Panc1 (cell line): ENCODE measurements around the gene OBI1. TPM values are rescaled to one million over a fixed set of nuclear protein-coding genes. Genes with fewer than 3 reads are reported as not detected.

Experiments used
- ATAC-seq: fragments of 200-7000 bp; cut with Tn5 transposase; 2 replicates; pipeline ENCODE4 v1.9.1; 2020; ENCODE audit warnings: mild to moderate bottlenecking, moderate library complexity
- BruUV-seq: library from RNA; stranded (reverse); fragments of 400-500 nt; replicated peaks from 2 replicates; lab custom pipeline; 2021; lab: Mats Ljungman, UMichigan
- CTCF ChIA-PET: fragments of 300-600 bp; sonication (Branson Sonifier 250); formaldehyde crosslinking; loops from one replicate; lab custom pipeline; 2022; ENCODE audit warnings: antibody characterized with exemption; lab: Charles Lee
- POLR2A ChIA-PET: fragments of 300-600 bp; sonication (Branson Sonifier 250); formaldehyde crosslinking; loops from one replicate; lab custom pipeline; 2022; ENCODE audit warnings: antibody characterized with exemption; lab: Charles Lee
- DNase-seq: peaks from one replicate; pipeline ENCODE4 v3.0.0-alpha.2; 2010; ENCODE audit warnings: low read depth, low spot score
- H3K27ac ChIP-seq: 2 replicates; pipeline ENCODE4 v1.5.1; 2011; ENCODE audit warnings: mild to moderate bottlenecking, low read length, inconsistent platforms
- H3K27me3 ChIP-seq: fragments of 200-500 bp; sonication (Bioruptor generic); 2 replicates; pipeline ENCODE4 v1.6.0; 2014; ENCODE audit warnings: low read length, inconsistent platforms; ENCODE audit not compliant: control insufficient read depth, insufficient read depth
- H3K36me3 ChIP-seq: fragments of 200-500 bp; sonication (Bioruptor generic); 2 replicates; pipeline ENCODE4 v1.5.1; 2014; ENCODE audit warnings: inconsistent platforms, mild to moderate bottlenecking, low read length, moderate library complexity; ENCODE audit not compliant: control insufficient read depth, insufficient read depth
- H3K4me1 ChIP-seq: 2 replicates; pipeline ENCODE4 v1.5.1; 2011; ENCODE audit warnings: inconsistent platforms, mild to moderate bottlenecking, low read length, moderate library complexity; ENCODE audit not compliant: control insufficient read depth, insufficient read depth
- H3K4me3 ChIP-seq, 2 experiments: 2 replicates each; pipeline ENCODE4 v1.5.1; 2011 to 2012; ENCODE audit warnings: low read depth in 2 of 2, low read length in 2 of 2, mild to moderate bottlenecking in 2 of 2, inconsistent platforms in 1 of 2, moderate library complexity in 1 of 2
- H3K9me3 ChIP-seq: fragments of 200-500 bp; sonication (Bioruptor generic); 2 replicates; pipeline ENCODE4 v1.5.1; 2014; ENCODE audit warnings: low read depth, mild to moderate bottlenecking, inconsistent platforms, low read length, moderate library complexity; ENCODE audit not compliant: control insufficient read depth, insufficient read depth
- POLR2AphosphoS5 ChIP-seq: IDR thresholded peaks from 2 replicates; pipeline ENCODE4 v1.6.1; 2012; ENCODE audit warnings: mild to moderate bottlenecking, low read depth, low read length, moderate library complexity
- SIN3A ChIP-seq: IDR thresholded peaks from 2 replicates; pipeline ENCODE4 v1.6.1; 2012; ENCODE audit warnings: low read depth, mild to moderate bottlenecking, low read length, moderate library complexity, borderline replicate concordance; ENCODE audit not compliant: insufficient read depth
- TCF7L2 ChIP-seq: IDR thresholded peaks from 2 replicates; pipeline ENCODE4 v1.6.1; 2011; ENCODE audit warnings: mild to moderate bottlenecking, low read depth, low read length, inconsistent platforms
- in situ Hi-C: cut with HindIII; loops from 2 replicates; pipeline ENCODE4 v1.10.0; 2016; ENCODE audit warnings: low sequenced_read_pairs, low pct_unique_long_range_greater_than_20kb
- intact Hi-C: fragments of 100-400 bp; cut with micrococcal nuclease; formaldehyde crosslinking; loops from one replicate; pipeline ENCODE4 v1.10.0; 2022; ENCODE audit not compliant: unreplicated experiment
- total RNA-seq: library from RNA; stranded (reverse); gene quantifications from one replicate; pipeline ENCODE4 v1.2.1, GENCODE V29; 2021; ENCODE audit not compliant: unreplicated experiment
- TF ChIP-seq, protein P1 (sequence below): fragments of 450-650 bp; IDR thresholded peaks from 2 replicates; pipeline ENCODE4 v1.5.1; 2017; ENCODE audit warnings: mild to moderate bottlenecking
- TF ChIP-seq, protein P2 (sequence below), 2 experiments: IDR thresholded peaks; 2 replicates each; pipeline ENCODE4 v1.6.1; 2011 to 2012; ENCODE audit warnings: low read depth in 2 of 2, control low read depth in 1 of 2, low read length in 1 of 2, mild to moderate bottlenecking in 1 of 2, moderate library complexity in 1 of 2; ENCODE audit not compliant: insufficient read depth in 1 of 2

OBI1 gene
- total RNA-seq, 1 experiment from 2014 or later = 9.1 TPM

DNA sequence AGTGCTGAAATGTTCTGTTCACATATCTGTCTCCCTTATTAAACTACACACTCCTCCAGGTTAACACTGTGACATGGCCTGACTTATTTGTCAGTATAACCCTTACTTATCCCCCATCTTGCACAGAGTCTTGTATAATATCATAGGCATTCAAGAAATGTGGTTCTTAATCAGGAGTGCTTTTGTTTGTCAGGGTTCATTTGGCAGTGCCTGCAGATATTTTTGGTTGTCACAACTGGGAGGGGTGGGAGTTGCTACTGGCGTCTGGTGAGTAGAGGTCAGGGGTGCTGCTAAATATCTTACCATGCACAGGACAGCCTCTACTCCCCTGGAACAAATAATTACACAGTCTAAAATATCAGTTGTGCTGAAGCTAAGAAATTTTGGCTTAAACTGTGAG is 20.4 kb upstream of the OBI1 start:
- BruUV-seq = no TSS peak
- TF ChIP-seq, protein P1, sequence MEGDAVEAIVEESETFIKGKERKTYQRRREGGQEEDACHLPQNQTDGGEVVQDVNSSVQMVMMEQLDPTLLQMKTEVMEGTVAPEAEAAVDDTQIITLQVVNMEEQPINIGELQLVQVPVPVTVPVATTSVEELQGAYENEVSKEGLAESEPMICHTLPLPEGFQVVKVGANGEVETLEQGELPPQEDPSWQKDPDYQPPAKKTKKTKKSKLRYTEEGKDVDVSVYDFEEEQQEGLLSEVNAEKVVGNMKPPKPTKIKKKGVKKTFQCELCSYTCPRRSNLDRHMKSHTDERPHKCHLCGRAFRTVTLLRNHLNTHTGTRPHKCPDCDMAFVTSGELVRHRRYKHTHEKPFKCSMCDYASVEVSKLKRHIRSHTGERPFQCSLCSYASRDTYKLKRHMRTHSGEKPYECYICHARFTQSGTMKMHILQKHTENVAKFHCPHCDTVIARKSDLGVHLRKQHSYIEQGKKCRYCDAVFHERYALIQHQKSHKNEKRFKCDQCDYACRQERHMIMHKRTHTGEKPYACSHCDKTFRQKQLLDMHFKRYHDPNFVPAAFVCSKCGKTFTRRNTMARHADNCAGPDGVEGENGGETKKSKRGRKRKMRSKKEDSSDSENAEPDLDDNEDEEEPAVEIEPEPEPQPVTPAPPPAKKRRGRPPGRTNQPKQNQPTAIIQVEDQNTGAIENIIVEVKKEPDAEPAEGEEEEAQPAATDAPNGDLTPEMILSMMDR = no peak
- TF ChIP-seq TCF7L2 (no peak), SIN3A (no peak), POLR2AphosphoS5 (no peak)
- TF ChIP-seq, protein P2, sequence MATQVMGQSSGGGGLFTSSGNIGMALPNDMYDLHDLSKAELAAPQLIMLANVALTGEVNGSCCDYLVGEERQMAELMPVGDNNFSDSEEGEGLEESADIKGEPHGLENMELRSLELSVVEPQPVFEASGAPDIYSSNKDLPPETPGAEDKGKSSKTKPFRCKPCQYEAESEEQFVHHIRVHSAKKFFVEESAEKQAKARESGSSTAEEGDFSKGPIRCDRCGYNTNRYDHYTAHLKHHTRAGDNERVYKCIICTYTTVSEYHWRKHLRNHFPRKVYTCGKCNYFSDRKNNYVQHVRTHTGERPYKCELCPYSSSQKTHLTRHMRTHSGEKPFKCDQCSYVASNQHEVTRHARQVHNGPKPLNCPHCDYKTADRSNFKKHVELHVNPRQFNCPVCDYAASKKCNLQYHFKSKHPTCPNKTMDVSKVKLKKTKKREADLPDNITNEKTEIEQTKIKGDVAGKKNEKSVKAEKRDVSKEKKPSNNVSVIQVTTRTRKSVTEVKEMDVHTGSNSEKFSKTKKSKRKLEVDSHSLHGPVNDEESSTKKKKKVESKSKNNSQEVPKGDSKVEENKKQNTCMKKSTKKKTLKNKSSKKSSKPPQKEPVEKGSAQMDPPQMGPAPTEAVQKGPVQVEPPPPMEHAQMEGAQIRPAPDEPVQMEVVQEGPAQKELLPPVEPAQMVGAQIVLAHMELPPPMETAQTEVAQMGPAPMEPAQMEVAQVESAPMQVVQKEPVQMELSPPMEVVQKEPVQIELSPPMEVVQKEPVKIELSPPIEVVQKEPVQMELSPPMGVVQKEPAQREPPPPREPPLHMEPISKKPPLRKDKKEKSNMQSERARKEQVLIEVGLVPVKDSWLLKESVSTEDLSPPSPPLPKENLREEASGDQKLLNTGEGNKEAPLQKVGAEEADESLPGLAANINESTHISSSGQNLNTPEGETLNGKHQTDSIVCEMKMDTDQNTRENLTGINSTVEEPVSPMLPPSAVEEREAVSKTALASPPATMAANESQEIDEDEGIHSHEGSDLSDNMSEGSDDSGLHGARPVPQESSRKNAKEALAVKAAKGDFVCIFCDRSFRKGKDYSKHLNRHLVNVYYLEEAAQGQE (IDR thresholded peaks at IDR 0.05; ENCODE audit: insufficient read depth in 1 of 2, low read depth in 2 of 2, low read length in 1 of 2) = no peak
- Histone ChIP-seq H3K4me3 (no peak overlapping the region), H3K36me3 (no peaks in the 10 kb centered on the region), H3K27ac (no peak overlapping the region), H3K4me1 (no peaks in the 10 kb centered on the region), H3K27me3 (no peaks in the 10 kb centered on the region; the same call in 1 of the 2 replicates), H3K9me3 (no peaks in the 10 kb centered on the region)
- in situ Hi-C loops (no loop called here), intact Hi-C loops (no loop called here)
- DNase-seq (no peak), ATAC-seq (no peak)
- ChIA-PET CTCF (no interaction called here), POLR2A (no interaction called here)

DNA sequence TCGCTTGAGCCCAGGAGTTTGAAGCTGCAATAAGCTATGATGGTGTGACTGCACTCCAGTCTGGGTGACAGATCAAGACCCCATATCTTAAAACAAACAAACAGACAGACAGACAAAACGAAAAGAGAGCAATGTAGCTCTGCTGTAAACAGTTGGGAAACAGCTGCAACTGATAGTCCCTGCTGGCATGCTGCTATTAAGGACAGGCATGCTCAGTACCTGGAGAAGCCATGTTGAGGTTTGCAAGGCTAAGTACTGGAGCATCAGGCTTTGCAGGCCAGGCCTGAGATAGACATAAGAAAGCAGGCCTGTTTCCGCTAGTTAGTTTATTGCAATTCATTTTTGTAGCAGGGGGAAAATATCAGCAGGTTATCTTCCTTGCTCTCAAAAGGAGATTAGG is 16.2 kb upstream of the OBI1 start:
- BruUV-seq = no TSS peak
- Histone ChIP-seq H3K4me1 (no peaks in the 10 kb centered on the region), H3K27ac (no peak overlapping the region), H3K9me3 (no peaks in the 10 kb centered on the region), H3K4me3 (no peak overlapping the region), H3K36me3 (no peaks in the 10 kb centered on the region), H3K27me3 (no peaks in the 10 kb centered on the region)
- in situ Hi-C loops = no loop called here
- DNase-seq (no peak), ATAC-seq (no peak)
- TF ChIP-seq, protein P1 = no peak
- TF ChIP-seq, protein P2 (IDR thresholded peaks at IDR 0.05; ENCODE audit: insufficient read depth in 1 of 2, low read depth in 2 of 2, low read length in 1 of 2) = no peak
- TF ChIP-seq TCF7L2 = no peak
- no peak for TF ChIP-seq SIN3A
- no peak for TF ChIP-seq POLR2AphosphoS5
- POLR2A ChIA-PET = no interaction called here
- intact Hi-C loops = no loop called here
- CTCF ChIA-PET = no interaction called here
